T-cell (primary cell): ENCODE results near the gene LRRC42. TPM values are rescaled to one million over a fixed set of nuclear protein-coding genes. Genes with fewer than 3 reads are reported as not detected.
A peak's percentile ranks its signal among the peaks of the same experiment; 100 is the strongest.

Experiments used
- ATAC-seq, 4 experiments: fragments of 200-7000 bp in 3 of 4; fragments of 150-1000 bp in 1 of 4; cut with Tn5 transposase; replicated peaks in 1 of 4; 1 replicate in 3 of 4; 2 replicates in 1 of 4; pipeline ENCODE4 v1.10.0; 2021; ENCODE audit warnings: moderate library complexity in 3 of 4, mild to moderate bottlenecking in 2 of 4, moderate number of reproducible peaks in 1 of 4
- CTCF ChIA-PET, 2 donors: fragments of 300-600 bp; sonication (Branson Sonifier 250); formaldehyde crosslinking; loops; one replicate each; lab custom pipeline; 2022; ENCODE audit warnings: antibody characterized with exemption in 2 of 2; lab: Charles Lee
- POLR2A ChIA-PET, 2 donors: fragments of 300-600 bp; sonication (Branson Sonifier 250); formaldehyde crosslinking; loops; one replicate each; lab custom pipeline; 2022; ENCODE audit warnings: antibody characterized with exemption in 2 of 2; lab: Charles Lee
- DNase-seq, 35 experiments: peaks; one replicate each; pipeline versions ENCODE4 v3.0.0 to v3.0.0-alpha.2; 2013 to 2023
- H3K27ac ChIP-seq: one replicate; pipeline ENCODE4 v1.5.1; 2013; ENCODE audit warnings: low read length
- H3K27me3 ChIP-seq, 2 experiments: replicated peaks in 1 of 2; 1 replicate in 1 of 2; 2 replicates in 1 of 2; pipeline versions ENCODE4 v1.6.1 to v1.7.0; 2013; ENCODE audit warnings: low read length in 1 of 2, mixed read lengths in 1 of 2; ENCODE audit not compliant: control insufficient read depth in 2 of 2, insufficient read depth in 2 of 2; ENCODE audit errors: extremely low read depth in 1 of 2
- H3K36me3 ChIP-seq, 2 donors: 1 replicate in 1 of 2; 2 replicates in 1 of 2; pipeline versions ENCODE4 v1.6.1 to v1.7.0; 2013; ENCODE audit warnings: low read length in 1 of 2; ENCODE audit not compliant: control insufficient read depth in 2 of 2, insufficient read depth in 1 of 2; ENCODE audit errors: extremely low read depth in 1 of 2
- H3K4me1 ChIP-seq, 2 experiments: 1 replicate in 1 of 2; 2 replicates in 1 of 2; pipeline versions ENCODE4 v1.6.1 to v1.7.0; 2013; ENCODE audit warnings: low read length in 2 of 2, mixed read lengths in 1 of 2; ENCODE audit not compliant: insufficient read depth in 2 of 2, control insufficient read depth in 1 of 2; ENCODE audit errors: extremely low read depth in 1 of 2
- H3K4me3 ChIP-seq, 2 donors: 1 replicate in 1 of 2; 2 replicates in 1 of 2; pipeline versions ENCODE4 v1.5.1 to v1.7.0; 2013; ENCODE audit warnings: mild to moderate bottlenecking in 2 of 2, low read length in 1 of 2, moderate library complexity in 1 of 2; ENCODE audit not compliant: control insufficient read depth in 1 of 2; ENCODE audit errors: extremely low read depth in 1 of 2
- H3K9me3 ChIP-seq: 2 replicates; pipeline ENCODE4 v1.7.0; 2013
- H3K27ac Mint-ChIP-seq, 2 donors: one replicate each; pipeline ENCODE4 v1.8.0; 2020 to 2021; ENCODE audit warnings: mild to moderate bottlenecking in 2 of 2, mixed read lengths in 2 of 2
- H3K27me3 Mint-ChIP-seq, 2 donors: one replicate each; pipeline ENCODE4 v1.8.0; 2021 to 2022; ENCODE audit warnings: mixed read lengths in 2 of 2
- H3K36me3 Mint-ChIP-seq: one replicate; pipeline ENCODE4 v1.8.0; 2021; ENCODE audit warnings: mixed read lengths
- H3K4me1 Mint-ChIP-seq, 3 donors: one replicate each; pipeline ENCODE4 v1.8.0; 2020 to 2022; ENCODE audit warnings: mixed read lengths in 3 of 3, mild to moderate bottlenecking in 1 of 3
- H3K4me3 Mint-ChIP-seq, 3 donors: one replicate each; pipeline ENCODE4 v1.8.0; 2020 to 2022; ENCODE audit warnings: mild to moderate bottlenecking in 3 of 3, mixed read lengths in 3 of 3, moderate library complexity in 3 of 3
- H3K9me3 Mint-ChIP-seq, 3 donors: one replicate each; pipeline ENCODE4 v1.8.0; 2020 to 2022; ENCODE audit warnings: mixed read lengths in 3 of 3
- WGBS: methylation state at CpG from one replicate; pipeline ENCODE4 v1.1.5; 2013; ENCODE audit warnings: missing lambda C conversion rate; ENCODE audit not compliant: insufficient coverage; 5-methylcytosine and 5-hydroxymethylcytosine counted together
- total RNA-seq, 35 experiments: library from RNA in 6 of 35; stranded (reverse) in 6 of 35; fragments of 120-200 nt in 1 of 35; gene quantifications; one replicate each; pipeline versions ENCODE4 v1.2.1 to v1.2.4 and lab custom pipeline; 2013 to 2026

The LRRC42 gene
- total RNA-seq, 5 donors from 2014 or later (not counting 1 experiment from before 2014, with no cell fraction given) = 6.3 to 8.8 (median 7.9) TPM

DNA sequence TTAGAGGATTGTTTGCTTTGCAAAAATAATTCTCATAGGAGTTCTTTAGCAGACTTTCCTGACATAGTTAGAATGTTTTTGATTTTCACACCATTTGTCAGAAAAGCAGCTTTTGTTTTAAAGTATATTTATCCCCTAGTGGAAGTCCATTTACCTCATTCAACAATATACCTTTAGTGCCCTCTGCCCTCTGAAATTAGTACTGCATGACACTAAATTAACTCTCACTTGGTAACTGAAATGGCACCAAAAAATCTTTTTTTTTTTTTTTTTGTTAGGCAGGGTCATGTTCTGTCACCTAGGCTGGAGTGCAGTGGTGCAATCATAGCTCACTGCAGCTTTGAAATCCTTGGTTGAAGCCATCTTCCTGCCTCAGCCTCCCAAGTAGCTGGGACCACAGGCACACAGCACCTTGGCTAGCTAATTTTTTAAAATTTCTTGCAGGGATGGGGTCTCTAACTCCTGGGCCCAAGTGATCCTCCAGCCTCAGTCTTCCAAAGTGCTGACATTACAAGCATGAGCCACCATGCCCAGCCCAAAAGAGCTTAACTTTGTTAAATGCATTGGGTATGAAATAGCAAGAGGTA lies 13.6 kb downstream of the LRRC42 start:
- H3K27ac ChIP-seq = no peak overlapping the region
- H3K36me3 ChIP-seq = peaks cover 4 to 44% of the 10 kb centered on the region in 2 donors
- H3K4me3 ChIP-seq = no peak overlapping the region
- DNase-seq (peak in 5 of 35 experiments; percentile 16 to 70 (median 24)), ATAC-seq (peak in 3 of 4 experiments; percentile 46 to 74 (median 50))
- peaks cover 28% of the 10 kb centered on the region for H3K36me3 Mint-ChIP-seq
- no peaks in the 10 kb centered on the region for H3K9me3 Mint-ChIP-seq
- CTCF ChIA-PET = interaction anchor here (0.6 to 3.5 kb wide), 33 partner anchors 11 to 1918 kb away, joined by 3 to 91 read pairs (median 4); partner anchors contain the start of genes IFT25 (in 2 of the 2), LRRC42 (in 1 of the 2), MRPL37 (in 1 of the 2) and SLC1A7 (in 1 of the 2)
- peaks cover 0 to 4% (median 2%) of the 10 kb centered on the region in 3 donors for H3K4me1 Mint-ChIP-seq
- no peaks in the 10 kb centered on the region for H3K4me1 ChIP-seq
- H3K9me3 ChIP-seq = no peaks in the 10 kb centered on the region
- POLR2A ChIA-PET = interaction anchor here in 1 of 2 donors (0.6 to 0.7 kb wide), 2 partner anchors 14 to 96 kb away, joined by 7 read pairs; partner anchors contain the start of gene IFT25
- no peaks in the 10 kb centered on the region for H3K27me3 Mint-ChIP-seq
- no peak overlapping the region for H3K4me3 Mint-ChIP-seq
- H3K27me3 ChIP-seq = no peaks in the 10 kb centered on the region
- no peak overlapping the region for H3K27ac Mint-ChIP-seq

DNA sequence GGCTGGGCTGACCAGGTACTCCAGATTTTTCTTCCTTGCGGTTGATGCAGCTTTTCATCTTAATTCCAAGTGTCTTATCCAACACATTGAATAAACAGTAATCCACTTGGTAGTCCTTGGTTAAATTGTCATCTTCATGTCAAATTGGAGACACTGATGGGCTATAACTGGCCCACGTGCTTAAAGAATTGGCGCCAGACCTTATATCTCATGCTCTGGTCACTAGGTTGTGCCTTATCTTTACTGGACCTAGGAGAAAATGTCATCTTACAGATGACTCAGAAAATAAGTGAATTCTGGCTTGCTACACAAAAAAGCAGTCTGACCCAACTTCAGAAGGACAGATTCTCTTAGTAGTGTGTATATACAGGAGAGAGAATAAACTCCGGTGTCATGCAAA lies 16.2 kb downstream of the LRRC42 start:
- H3K4me1 ChIP-seq = no peaks in the 10 kb centered on the region
- CTCF ChIA-PET = interaction anchor here (0.7 to 1.0 kb wide), 2 partner anchors 32 to 104 kb away, joined by 3 to 4 read pairs; no protein-coding TSS in a partner anchor
- H3K4me3 ChIP-seq = no peak overlapping the region
- no peak overlapping the region for H3K4me3 Mint-ChIP-seq
- no peak overlapping the region for H3K27ac ChIP-seq
- 89% methylated on average over 3 of the region's 4 CpGs for WGBS
- POLR2A ChIA-PET = no interaction called here
- peaks cover 0 to under 1% (median 0%) of the 10 kb centered on the region in 3 donors for H3K4me1 Mint-ChIP-seq
- H3K27ac Mint-ChIP-seq = no peak overlapping the region
- ATAC-seq (no peak), DNase-seq (no peak)
- H3K36me3 ChIP-seq = peaks cover 4 to 47% of the 10 kb centered on the region in 2 donors
- H3K9me3 Mint-ChIP-seq = no peaks in the 10 kb centered on the region
- H3K36me3 Mint-ChIP-seq = peaks cover 36% of the 10 kb centered on the region
- H3K27me3 Mint-ChIP-seq = no peaks in the 10 kb centered on the region
- H3K27me3 ChIP-seq = no peaks in the 10 kb centered on the region
- H3K9me3 ChIP-seq = no peaks in the 10 kb centered on the region

DNA sequence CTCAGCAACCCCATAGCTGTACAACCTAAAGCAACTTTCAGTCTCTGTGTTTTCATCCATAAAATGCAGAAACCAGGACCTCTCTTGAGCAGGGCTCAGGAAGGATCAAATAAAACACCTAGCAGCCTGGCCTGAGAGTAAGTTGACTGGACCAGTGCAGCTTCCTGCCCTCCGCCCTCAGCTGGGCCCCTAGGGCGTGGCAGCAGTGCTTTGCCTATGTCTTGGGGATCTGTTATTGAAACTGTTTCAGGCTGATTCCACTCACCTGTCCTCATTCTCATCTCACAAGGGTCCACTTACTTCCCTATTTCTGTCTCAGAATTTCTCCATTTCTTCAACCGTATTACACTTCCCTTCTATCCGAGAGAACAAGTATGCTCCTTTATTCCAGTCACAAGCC lies 17.3 kb downstream of the LRRC42 start:
- Mint-ChIP-seq H3K4me3 (no peak overlapping the region), H3K36me3 (peaks cover 42% of the 10 kb centered on the region), H3K27ac (no peak overlapping the region), H3K27me3 (no peaks in the 10 kb centered on the region), H3K9me3 (no peaks in the 10 kb centered on the region), H3K4me1 (no peaks in the 10 kb centered on the region)
- ChIA-PET POLR2A (no interaction called here), CTCF (no interaction called here)
- Histone ChIP-seq H3K27me3 (no peaks in the 10 kb centered on the region), H3K4me1 (no peaks in the 10 kb centered on the region), H3K9me3 (no peaks in the 10 kb centered on the region), H3K27ac (no peak overlapping the region), H3K4me3 (no peak overlapping the region), H3K36me3 (peaks cover 4 to 55% of the 10 kb centered on the region in 2 donors)
- 85% methylated on average over 3 of the region's 4 CpGs for WGBS
- ATAC-seq (no peak), DNase-seq (no peak)

DNA sequence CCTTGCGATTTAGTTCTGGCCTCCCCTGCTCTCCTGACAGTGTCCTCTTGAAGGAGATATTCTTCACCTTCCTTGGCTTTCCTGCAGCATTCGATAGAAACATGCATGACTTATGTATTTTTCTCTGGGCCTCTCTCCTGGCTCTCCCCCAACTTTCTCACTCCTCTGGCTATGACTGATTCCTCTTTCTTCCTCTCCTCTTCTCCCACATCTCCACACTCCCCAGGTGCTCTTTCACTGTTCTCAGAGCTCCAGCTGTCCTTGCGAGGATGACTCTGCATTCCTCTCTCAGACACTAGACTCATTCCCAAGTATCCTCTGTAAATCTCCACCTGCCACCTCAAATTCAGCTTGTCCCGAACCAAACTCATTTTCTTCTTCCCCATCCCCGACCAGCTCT lies 18.0 kb downstream of the LRRC42 start:
- no peaks in the 10 kb centered on the region for H3K9me3 Mint-ChIP-seq
- no peak overlapping the region for H3K27ac Mint-ChIP-seq
- CTCF ChIA-PET = interaction anchor here in 1 of 2 donors (0.8 kb wide), 1 partner anchor 14 kb away, joined by 3 read pairs; no protein-coding TSS in a partner anchor

DNA sequence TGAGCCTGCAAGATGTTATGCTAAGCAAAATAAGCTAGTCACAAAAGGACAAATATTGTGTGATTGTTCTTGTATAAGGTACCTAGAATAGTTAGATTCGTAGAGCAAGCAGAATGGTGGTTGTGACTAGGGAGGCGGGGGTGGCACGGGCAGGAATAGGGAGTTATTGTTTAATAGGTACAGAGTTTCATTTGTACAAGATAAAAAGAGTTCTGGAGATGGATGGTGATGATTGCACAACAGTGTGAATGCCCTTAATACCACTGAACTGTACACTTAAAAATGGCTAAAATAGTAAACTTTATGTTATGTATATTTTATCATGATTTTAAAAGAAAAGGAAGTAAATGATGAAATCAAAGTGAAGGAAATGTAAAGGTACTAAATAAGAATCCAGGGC lies 20.6 kb downstream of the LRRC42 start:
- Mint-ChIP-seq H3K36me3 (peaks cover 59% of the 10 kb centered on the region), H3K4me1 (no peaks in the 10 kb centered on the region), H3K9me3 (no peaks in the 10 kb centered on the region), H3K4me3 (no peak overlapping the region), H3K27me3 (no peaks in the 10 kb centered on the region), H3K27ac (no peak overlapping the region)
- 97% methylated on average over 3 of the region's 3 CpGs for WGBS
- ATAC-seq (no peak), DNase-seq (no peak)
- H3K36me3 ChIP-seq = peaks cover 0 to 53% of the 10 kb centered on the region in 2 donors
- no peaks in the 10 kb centered on the region for H3K27me3 ChIP-seq
- H3K4me1 ChIP-seq = no peaks in the 10 kb centered on the region
- no peak overlapping the region for H3K27ac ChIP-seq
- POLR2A ChIA-PET = interaction anchor here in 1 of 2 donors (0.6 kb wide), 1 partner anchor 567 kb away, joined by 3 read pairs; no protein-coding TSS in a partner anchor
- no peak overlapping the region for H3K4me3 ChIP-seq
- H3K9me3 ChIP-seq = no peaks in the 10 kb centered on the region
- CTCF ChIA-PET = no interaction called here

More for the DNA sequence above, 18.0 kb downstream of the LRRC42 start:
- H3K4me1 Mint-ChIP-seq = no peaks in the 10 kb centered on the region
- no peak for ATAC-seq
- 91% methylated on average over 5 of the region's 5 CpGs for WGBS
- no peaks in the 10 kb centered on the region for H3K9me3 ChIP-seq
- H3K27me3 Mint-ChIP-seq = no peaks in the 10 kb centered on the region
- H3K36me3 ChIP-seq = peaks cover 3 to 58% of the 10 kb centered on the region in 2 donors
- peaks cover 45% of the 10 kb centered on the region for H3K36me3 Mint-ChIP-seq
- no peak for DNase-seq
- no peaks in the 10 kb centered on the region for H3K27me3 ChIP-seq
- POLR2A ChIA-PET = no interaction called here
- no peak overlapping the region for H3K4me3 ChIP-seq
- no peak overlapping the region for H3K4me3 Mint-ChIP-seq
- no peaks in the 10 kb centered on the region for H3K4me1 ChIP-seq
- no peak overlapping the region for H3K27ac ChIP-seq

DNA sequence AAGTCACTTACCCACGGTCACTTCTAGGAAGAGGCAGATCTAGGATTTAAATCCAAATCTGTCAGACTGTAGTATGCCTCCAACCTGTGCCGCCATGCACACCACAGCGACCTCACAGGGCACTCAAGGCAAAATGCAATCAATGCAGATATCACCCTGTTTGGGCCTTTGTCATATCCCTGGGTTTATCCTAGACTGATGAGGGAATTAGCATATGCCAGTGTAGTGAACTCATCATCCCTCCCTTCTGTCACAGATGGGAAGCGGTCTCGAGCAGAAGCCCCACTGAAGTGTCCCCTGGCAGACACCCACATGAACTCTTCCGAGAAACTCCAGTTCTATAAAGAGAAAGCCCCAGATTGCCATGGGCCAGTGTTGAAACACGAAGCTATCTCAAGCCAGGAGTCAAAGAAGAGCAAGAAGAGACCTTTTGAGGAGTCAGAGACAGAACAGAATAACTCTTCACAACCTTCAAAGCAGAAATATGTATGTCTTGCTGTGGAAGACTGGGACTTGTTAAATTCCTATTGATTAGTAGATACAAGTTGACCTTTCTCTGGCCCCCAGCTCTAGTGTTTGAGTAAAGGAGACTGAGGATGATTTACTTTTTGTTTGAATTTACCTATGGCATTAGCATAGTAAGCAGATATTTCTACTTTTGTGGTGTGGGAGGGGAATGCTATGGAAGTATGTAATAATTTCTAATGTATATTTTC lies 21.4 kb downstream of the LRRC42 start:
- ChIA-PET POLR2A (no interaction called here), CTCF (interaction anchor here in 1 of 2 donors (0.5 kb wide), 1 partner anchor 88 kb away, joined by 4 read pairs; no protein-coding TSS in a partner anchor)
- no peak overlapping the region for H3K27ac Mint-ChIP-seq
- Histone ChIP-seq H3K9me3 (no peaks in the 10 kb centered on the region), H3K27me3 (no peaks in the 10 kb centered on the region), H3K36me3 (peaks cover 0 to 46% of the 10 kb centered on the region in 2 donors), H3K4me3 (no peak overlapping the region), H3K4me1 (no peaks in the 10 kb centered on the region), H3K27ac (no peak overlapping the region)
- ATAC-seq (no peak), DNase-seq (no peak)
- H3K9me3 Mint-ChIP-seq = no peaks in the 10 kb centered on the region
- no peak overlapping the region for H3K4me3 Mint-ChIP-seq
- H3K4me1 Mint-ChIP-seq = no peaks in the 10 kb centered on the region
- WGBS = 93% methylated on average over 3 of the region's 7 CpGs
- H3K27me3 Mint-ChIP-seq = no peaks in the 10 kb centered on the region
- peaks cover 56% of the 10 kb centered on the region for H3K36me3 Mint-ChIP-seq
